Neural progenitor cell (in vitro differentiated cells): ENCODE data around the gene NKPD1. TPM values are rescaled to one million over a fixed set of nuclear protein-coding genes. Genes with fewer than 3 reads are reported as not detected.

Experiments used
- DNase-seq: peaks from one replicate; pipeline ENCODE4 v3.0.0-alpha.2; 2016; ENCODE audit warnings: low spot score
- H2AFZ ChIP-seq: fragments of 200-600 bp; sonication (generic); replicated peaks from 2 replicates; pipeline ENCODE4 v1.6.1; 2016; ENCODE audit warnings: antibody characterized with exemption
- H3F3A ChIP-seq: fragments of 200-600 bp; sonication (generic); 2 replicates; pipeline ENCODE4 v1.6.1; 2016; ENCODE audit warnings: antibody characterized with exemption, low read depth
- H3K27ac ChIP-seq: fragments of 200-600 bp; sonication (generic); 2 replicates; pipeline ENCODE4 v1.5.1; 2016; ENCODE audit warnings: mild to moderate bottlenecking
- H3K27me3 ChIP-seq: fragments of 200-600 bp; sonication (generic); 2 replicates; pipeline ENCODE4 v1.6.1; 2016; ENCODE audit warnings: mild to moderate bottlenecking, moderate library complexity
- H3K36me3 ChIP-seq: fragments of 200-600 bp; sonication (generic); 2 replicates; pipeline ENCODE4 v1.5.1; 2016
- H3K4me1 ChIP-seq: fragments of 200-600 bp; sonication (generic); 2 replicates; pipeline ENCODE4 v1.6.1; 2016; ENCODE audit warnings: mixed run types
- H3K4me2 ChIP-seq: fragments of 200-600 bp; sonication (generic); 2 replicates; pipeline ENCODE4 v1.6.1; 2016
- H3K4me3 ChIP-seq: fragments of 200-600 bp; sonication (generic); 2 replicates; pipeline ENCODE4 v1.5.1; 2016
- H3K79me2 ChIP-seq: fragments of 200-600 bp; sonication (generic); 2 replicates; pipeline ENCODE4 v1.6.1; 2016; ENCODE audit warnings: low read depth
- H3K9ac ChIP-seq: fragments of 200-600 bp; sonication (generic); 2 replicates; pipeline ENCODE4 v1.6.1; 2016
- H3K9me3 ChIP-seq: fragments of 200-600 bp; sonication (generic); 2 replicates; pipeline ENCODE4 v1.5.1; 2016; ENCODE audit warnings: low read depth
- H4K20me1 ChIP-seq: fragments of 200-600 bp; sonication (generic); 2 replicates; pipeline ENCODE4 v1.6.1; 2016; ENCODE audit warnings: low read depth
- H3K27ac Mint-ChIP-seq: 3 replicates; pipeline ENCODE4 v1.8.0; 2021; ENCODE audit warnings: mixed read lengths
- H3K27me3 Mint-ChIP-seq: 2 replicates; pipeline ENCODE4 v1.8.0; 2022; ENCODE audit warnings: low read depth, mild to moderate bottlenecking, inconsistent platforms, moderate library complexity, mixed read lengths; ENCODE audit not compliant: insufficient read depth
- H3K36me3 Mint-ChIP-seq: 3 replicates; pipeline ENCODE4 v1.8.0; 2021; ENCODE audit warnings: mixed read lengths
- H3K4me1 Mint-ChIP-seq: 3 replicates; pipeline ENCODE4 v1.8.0; 2021; ENCODE audit warnings: mixed read lengths
- H3K4me3 Mint-ChIP-seq: 3 replicates; pipeline ENCODE4 v1.8.0; 2021; ENCODE audit warnings: mild to moderate bottlenecking, moderate library complexity, mixed read lengths
- H3K9me3 Mint-ChIP-seq: 3 replicates; pipeline ENCODE4 v1.8.0; 2020; ENCODE audit warnings: mixed read lengths
- EZH2 ChIP-seq: fragments of 200-600 bp; sonication (generic); IDR thresholded peaks from 2 replicates; pipeline ENCODE4 v1.6.1; 2017; ENCODE audit warnings: antibody characterized with exemption, mild to moderate bottlenecking, moderate library complexity
- EZH2phosphoT487 ChIP-seq: fragments of 200-600 bp; sonication (generic); IDR thresholded peaks from 2 replicates; pipeline ENCODE4 v1.6.1; 2017; ENCODE audit warnings: antibody characterized with exemption
- total RNA-seq: library from RNA; depleted of rRNA; stranded (reverse); fragments of >200 nt; gene quantifications from 2 replicates; pipeline ENCODE4 v1.2.3, GENCODE V29; 2015; ENCODE audit warnings: low replicate concordance
- TF ChIP-seq, protein P1 (sequence below): fragments of 200-600 bp; sonication (generic); IDR thresholded peaks from 2 replicates; pipeline ENCODE4 v1.5.1; 2017; ENCODE audit warnings: antibody characterized with exemption, mild to moderate bottlenecking

The NKPD1 gene
- total RNA-seq, 1 donor from 2014 or later, result 0.02 TPM

DNA sequence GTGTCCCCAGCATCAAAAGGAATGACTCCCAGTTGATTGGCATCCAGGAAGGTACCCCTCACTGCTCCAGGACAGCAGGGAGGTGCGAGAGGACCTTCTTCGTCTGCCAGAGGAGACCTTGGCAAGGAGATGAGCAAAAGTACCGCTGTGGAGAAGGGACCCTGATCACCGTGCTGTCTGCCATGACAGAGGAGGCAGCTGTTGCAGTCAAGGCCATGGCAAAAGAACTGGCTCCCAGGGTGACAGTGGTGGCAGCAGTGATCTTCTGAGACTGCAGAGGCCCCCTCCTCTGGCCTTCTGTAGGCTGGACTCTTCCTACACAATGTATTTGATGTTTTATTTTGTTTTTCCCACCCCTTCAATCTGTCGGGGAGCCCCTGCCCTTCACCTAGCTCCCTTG is 32.0 kb downstream of the NKPD1 start:
- Histone ChIP-seq H3K9me3 (no peaks in the 10 kb centered on the region), H3K4me3 (no peak overlapping the region), H3K79me2 (peaks cover 49% of the 10 kb centered on the region), H2AFZ (no peak overlapping the region), H3K4me1 (peaks cover 12% of the 10 kb centered on the region), H3K27me3 (no peaks in the 10 kb centered on the region), H3K27ac (no peak overlapping the region), H3K36me3 (no peaks in the 10 kb centered on the region), H3F3A (no peaks in the 10 kb centered on the region), H3K9ac (no peak overlapping the region), H4K20me1 (peaks cover 96% of the 10 kb centered on the region), H3K4me2 (no peak overlapping the region)
- peaks cover 9% of the 10 kb centered on the region for H3K4me1 Mint-ChIP-seq
- H3K27me3 Mint-ChIP-seq, result peaks cover 4% of the 10 kb centered on the region
- H3K36me3 Mint-ChIP-seq, result no peaks in the 10 kb centered on the region
- no peaks in the 10 kb centered on the region for H3K9me3 Mint-ChIP-seq
- no peak overlapping the region for H3K27ac Mint-ChIP-seq
- no peak for DNase-seq
- TF ChIP-seq, protein P1, sequence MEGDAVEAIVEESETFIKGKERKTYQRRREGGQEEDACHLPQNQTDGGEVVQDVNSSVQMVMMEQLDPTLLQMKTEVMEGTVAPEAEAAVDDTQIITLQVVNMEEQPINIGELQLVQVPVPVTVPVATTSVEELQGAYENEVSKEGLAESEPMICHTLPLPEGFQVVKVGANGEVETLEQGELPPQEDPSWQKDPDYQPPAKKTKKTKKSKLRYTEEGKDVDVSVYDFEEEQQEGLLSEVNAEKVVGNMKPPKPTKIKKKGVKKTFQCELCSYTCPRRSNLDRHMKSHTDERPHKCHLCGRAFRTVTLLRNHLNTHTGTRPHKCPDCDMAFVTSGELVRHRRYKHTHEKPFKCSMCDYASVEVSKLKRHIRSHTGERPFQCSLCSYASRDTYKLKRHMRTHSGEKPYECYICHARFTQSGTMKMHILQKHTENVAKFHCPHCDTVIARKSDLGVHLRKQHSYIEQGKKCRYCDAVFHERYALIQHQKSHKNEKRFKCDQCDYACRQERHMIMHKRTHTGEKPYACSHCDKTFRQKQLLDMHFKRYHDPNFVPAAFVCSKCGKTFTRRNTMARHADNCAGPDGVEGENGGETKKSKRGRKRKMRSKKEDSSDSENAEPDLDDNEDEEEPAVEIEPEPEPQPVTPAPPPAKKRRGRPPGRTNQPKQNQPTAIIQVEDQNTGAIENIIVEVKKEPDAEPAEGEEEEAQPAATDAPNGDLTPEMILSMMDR, result no peak
- TF ChIP-seq EZH2 (no peak), EZH2phosphoT487 (no peak)
- H3K4me3 Mint-ChIP-seq, result no peak overlapping the region

DNA sequence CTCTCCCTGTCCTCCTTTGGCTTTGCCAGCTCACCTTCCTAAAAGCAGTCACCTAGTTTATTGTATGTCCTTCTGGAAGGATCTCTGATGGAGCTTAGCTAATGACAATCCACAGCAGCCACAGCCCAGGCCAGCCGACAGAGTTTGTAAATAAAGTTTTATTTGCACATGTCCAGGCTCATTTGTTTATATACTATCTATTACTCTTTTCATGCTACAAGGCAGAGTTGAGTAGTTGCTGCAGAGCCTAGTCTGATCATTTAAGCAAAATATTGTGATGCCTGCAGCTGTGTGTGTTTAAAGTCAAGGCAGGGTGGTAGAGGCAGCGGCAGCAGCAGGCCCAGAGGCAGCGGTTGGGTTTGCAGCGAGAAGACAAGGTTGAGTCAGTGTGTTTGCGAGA is 32.6 kb downstream of the NKPD1 start:
- no peak overlapping the region for H2AFZ ChIP-seq
- H3K9me3 ChIP-seq, result no peaks in the 10 kb centered on the region
- Mint-ChIP-seq H3K9me3 (no peaks in the 10 kb centered on the region), H3K4me3 (no peak overlapping the region), H3K36me3 (no peaks in the 10 kb centered on the region), H3K27ac (no peak overlapping the region), H3K27me3 (peaks cover 4% of the 10 kb centered on the region), H3K4me1 (peaks cover 11% of the 10 kb centered on the region)
- DNase-seq, result no peak
- no peaks in the 10 kb centered on the region for H3F3A ChIP-seq
- no peak overlapping the region for H3K4me2 ChIP-seq
- peaks cover 50% of the 10 kb centered on the region for H3K79me2 ChIP-seq
- H3K4me3 ChIP-seq, result no peak overlapping the region
- peaks cover 96% of the 10 kb centered on the region for H4K20me1 ChIP-seq
- peaks cover 12% of the 10 kb centered on the region for H3K4me1 ChIP-seq
- H3K9ac ChIP-seq, result no peak overlapping the region
- no peaks in the 10 kb centered on the region for H3K36me3 ChIP-seq
- H3K27me3 ChIP-seq, result no peaks in the 10 kb centered on the region
- no peak overlapping the region for H3K27ac ChIP-seq
- TF ChIP-seq EZH2 (no peak), EZH2phosphoT487 (no peak)
- TF ChIP-seq, protein P1, result no peak

DNA sequence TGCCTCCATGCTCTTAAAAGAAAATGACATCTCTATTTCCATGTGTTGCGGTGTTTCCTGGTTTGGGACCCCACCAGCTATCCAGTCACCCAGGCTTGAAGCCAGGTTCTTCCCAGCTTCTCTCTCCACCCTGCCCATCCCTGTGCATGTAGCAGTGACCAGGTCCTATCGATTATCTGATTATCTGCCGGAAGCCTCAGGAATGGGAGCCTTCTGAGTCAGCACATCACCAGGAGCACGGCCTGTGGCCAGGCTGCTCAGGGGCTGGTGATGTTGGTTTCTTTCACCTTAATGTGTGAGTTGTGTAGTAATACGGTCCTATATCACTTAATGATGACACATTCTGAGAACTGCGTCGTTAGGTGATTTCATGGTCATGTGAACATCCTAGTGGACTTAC is 34.1 kb downstream of the NKPD1 start:
- no peak overlapping the region for H2AFZ ChIP-seq
- no peak overlapping the region for H3K4me3 ChIP-seq
- H3K27me3 Mint-ChIP-seq, result peaks cover 4% of the 10 kb centered on the region
- H3K4me2 ChIP-seq, result no peak overlapping the region
- TF ChIP-seq, protein P1, result no peak
- TF ChIP-seq EZH2phosphoT487 (no peak), EZH2 (no peak)
- H3K9me3 Mint-ChIP-seq, result no peaks in the 10 kb centered on the region
- peaks cover 12% of the 10 kb centered on the region for H3K4me1 ChIP-seq
- no peak for DNase-seq
- peaks cover 13% of the 10 kb centered on the region for H3K4me1 Mint-ChIP-seq
- no peak overlapping the region for H3K27ac ChIP-seq
- no peaks in the 10 kb centered on the region for H3K27me3 ChIP-seq
- no peak overlapping the region for H3K9ac ChIP-seq
- peaks cover 46% of the 10 kb centered on the region for H3K79me2 ChIP-seq
- H4K20me1 ChIP-seq, result peaks cover 94% of the 10 kb centered on the region
- H3K4me3 Mint-ChIP-seq, result no peak overlapping the region
- no peaks in the 10 kb centered on the region for H3F3A ChIP-seq
- H3K9me3 ChIP-seq, result no peaks in the 10 kb centered on the region
- no peak overlapping the region for H3K27ac Mint-ChIP-seq
- no peaks in the 10 kb centered on the region for H3K36me3 ChIP-seq
- H3K36me3 Mint-ChIP-seq, result no peaks in the 10 kb centered on the region
